ENCODE results near the gene AQP1. TPM values are rescaled to one million over a fixed set of nuclear protein-coding genes. Genes with fewer than 3 reads are reported as not detected.

AQP1 gene
- total RNA-seq, 5 donors from 2014 or later (not counting 1 experiment from before 2014, with no cell fraction given), result 0.13 to 1.9 (median 0.79) TPM

Other genes with a start within 250 kb of the AQP1 start
- gene CRHR2, start 229.4 kb upstream of the AQP1 start, total RNA-seq, result under 1 TPM in 1 of 5 donors, not detected in 4; 0.09 TPM
- 1 to 10 TPM in 1 of 5 donors, under 1 TPM in 4; 0.14 to 1.7 (median 0.75) TPM for gene INMT, start 159.7 kb upstream of the AQP1 start, total RNA-seq
- gene MINDY4, start 140.4 kb upstream of the AQP1 start, total RNA-seq, result 1 to 10 TPM in 4 of 5 donors, under 1 TPM in 1; 0.60 to 1.7 (median 1.2) TPM
- not detected for gene GHRHR, start 52.1 kb downstream of the AQP1 start, total RNA-seq
- gene ADCYAP1R1, start 140.5 kb downstream of the AQP1 start, total RNA-seq, result not detected